ENCODE results near the gene CLOCK.

- TF ChIP-seq NR2F6 (CRISPR knock-in tag; IDR thresholded peaks at IDR 0.05) (no peak), CHD2 (IDR thresholded peaks at IDR 0.05; ENCODE audit: low read depth, low read length) (no peak), L3MBTL2 (IDR thresholded peaks at IDR 0.05) (no peak), MYBL2 (IDR thresholded peaks at IDR 0.05; ENCODE audit: low read depth) (no peak), MYBL2 (CRISPR knock-in tag; IDR thresholded peaks at IDR 0.05; ENCODE audit: borderline replicate concordance) (no peak)
These were observed 151.5 kb downstream of the CLOCK start for GRCh38 chr4:55395218-55395528.

Measured in K562 (cell line).